Erythroblast (primary cell): Measurements from ENCODE around the gene RHOBTB3.

ENCODE experiments used
- GATA1 ChIP-seq: IDR thresholded peaks from 2 replicates; pipeline ENCODE4 v1.6.1; 2011; ENCODE audit warnings: low read depth, mild to moderate bottlenecking, control low read depth, low read length, moderate library complexity
- POLR2A ChIP-seq: IDR thresholded peaks from 2 replicates; pipeline ENCODE4 v1.6.1; 2011; ENCODE audit warnings: mild to moderate bottlenecking, low read length

DNA sequence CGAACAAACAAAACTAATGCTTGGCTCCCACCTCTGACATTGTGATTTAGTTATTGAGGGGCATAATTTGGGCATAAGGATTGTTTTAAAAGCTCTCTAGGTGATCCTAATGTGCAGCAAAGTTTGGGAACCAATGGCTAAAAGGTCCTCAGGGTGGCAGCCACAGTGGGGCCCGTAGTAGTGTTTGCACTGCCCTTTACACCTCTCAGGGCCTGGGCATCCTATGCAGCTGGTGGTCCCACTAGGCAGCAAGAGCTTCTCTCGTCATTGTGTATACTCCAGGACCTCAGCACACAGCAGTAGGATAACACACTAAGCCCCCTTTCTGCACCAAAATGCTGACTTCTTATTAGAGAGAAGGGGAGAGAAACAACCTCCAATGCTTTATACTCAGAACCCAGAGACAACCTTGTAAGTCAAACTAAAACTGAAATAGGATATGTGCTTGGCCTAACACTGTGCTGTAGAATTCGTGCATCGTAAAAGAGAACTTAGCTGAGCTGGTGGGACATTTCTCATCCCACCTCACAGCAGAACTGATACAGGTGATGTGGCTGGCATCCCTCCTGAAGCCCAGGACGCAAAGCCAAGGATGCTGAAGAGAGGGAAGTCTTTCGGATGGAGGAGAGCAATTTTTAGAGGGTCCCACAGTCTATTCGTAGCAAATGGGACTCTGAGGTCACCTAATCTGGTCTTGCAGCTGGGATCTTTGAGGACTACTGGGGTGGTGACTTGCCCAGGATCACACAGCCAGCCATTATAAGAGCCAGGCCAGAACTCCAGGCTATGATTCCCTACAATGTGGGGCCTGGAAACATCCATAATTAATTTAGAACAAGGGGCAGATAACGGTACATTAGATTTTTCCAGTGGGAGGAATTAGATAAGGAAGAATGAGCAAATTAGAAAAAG is 90.2 kb downstream of the RHOBTB3 start:
- TF ChIP-seq POLR2A (no peak), GATA1 (no peak)
